A549 treated with AZD2906 at 1 μM for 4 hours (cell line): ENCODE results near the gene PARP1. TPM values are rescaled to one million over a fixed set of nuclear protein-coding genes. Genes with fewer than 3 reads are reported as not detected.

Experiments used
- total RNA-seq: library from RNA; stranded (reverse); fragments of 200-300 nt; extraction: Qiagen RNA extraction; gene quantifications from 5 replicates; pipeline ENCODE4 v1.2.3, GENCODE V29; 2022

Gene PARP1
- total RNA-seq: 103 to 125 TPM (median 108 TPM) in 5 replicates

GRCh38 chr1:226407497-226408284 lies at the start of gene PARP1:
PARP1 (minus strand) TSS chr1:226408093; CDS start chr1:226407929, 164 bp downstream.

Other genes with a start within 250 kb of the PARP1 start
- 23.0 to 27.2 TPM (median 25.8 TPM) in 5 replicates for gene ACBD3, start 221.4 kb downstream of the PARP1 start, total RNA-seq
- 0.05 to 0.09 TPM (median 0.07 TPM) in 4 of 5 replicates, not detected in the other for gene MIXL1, start 184.4 kb downstream of the PARP1 start, total RNA-seq
- gene LIN9, start 98.9 kb downstream of the PARP1 start, total RNA-seq: 6.1 to 7.2 TPM (median 6.6 TPM) in 5 replicates
- gene STUM, start 140.7 kb upstream of the PARP1 start, total RNA-seq: not detected in 5 replicates